K562 (cell line): ENCODE data around the gene RIMBP3C.
"Not testable (repeated sequence)": the region's sequence is repeated elsewhere in the genome, so short reads cannot be mapped to it uniquely, and the experiment has no call there.

ENCODE experiments used
- DNMT1 ChIP-seq: fragments of 450-650 bp; IDR thresholded peaks from 2 replicates; pipeline ENCODE4 v1.6.1; 2016; ENCODE audit warnings: antibody characterized with exemption, mild to moderate bottlenecking
- FOXK1 ChIP-seq: sonication (generic); formaldehyde crosslinking; IDR thresholded peaks from 2 replicates; pipeline ENCODE4 v1.8.0; 2022; ENCODE audit warnings: missing genetic modification reagents, mild to moderate bottlenecking, borderline replicate concordance
- HDAC2 ChIP-seq: fragments of 450-650 bp; IDR thresholded peaks from 2 replicates; pipeline ENCODE4 v1.6.1; 2016; ENCODE audit warnings: mild to moderate bottlenecking
- JUN ChIP-seq, 2 experiments: sonication (generic) in 1 of 2; formaldehyde crosslinking in 1 of 2; IDR thresholded peaks; 2 replicates each; pipeline versions ENCODE4 v1.6.1 to v1.8.0; 2012 to 2022; ENCODE audit warnings: borderline replicate concordance in 2 of 2, mild to moderate bottlenecking in 2 of 2, improper control_type of control experiment in 1 of 2, low read depth in 1 of 2, low read length in 1 of 2, missing genetic modification reagents in 1 of 2
- MLLT1 ChIP-seq, 2 experiments: fragments of 450-650 bp; IDR thresholded peaks; 2 replicates each; pipeline ENCODE4 v1.6.1; 2016
- PRDM10 ChIP-seq: fragments of 450-650 bp; IDR thresholded peaks from 2 replicates; pipeline ENCODE4 v1.6.1; 2018; ENCODE audit not compliant: partially characterized antibody
- SMAD4 ChIP-seq: fragments of 250-450 bp; sonication (Bioruptor Pico); conservative IDR thresholded peaks from 2 replicates; pipeline ENCODE4 v1.8.0; 2021; ENCODE audit warnings: inconsistent platforms, mild to moderate bottlenecking, moderate library complexity
- USF2 ChIP-seq: sonication (generic); formaldehyde crosslinking; IDR thresholded peaks from 2 replicates; pipeline ENCODE4 v1.5.0; 2020; ENCODE audit warnings: missing genetic modification reagents

- not testable (repeated sequence) for TF ChIP-seq FOXK1; PRDM10; MLLT1 (IDR thresholded peaks at IDR 0.05); JUN (IDR thresholded peaks at IDR 0.05; ENCODE audit: borderline replicate concordance, low read depth, low read length); JUN (CRISPR knock-in tag; IDR thresholded peaks at IDR 0.05; ENCODE audit: borderline replicate concordance); SMAD4 (CRISPR knock-in tag); DNMT1; HDAC2; USF2
These were observed 45.3 kb upstream of the RIMBP3C start for GRCh38 chr22:21596356-21597135.
